ENCODE measurements around the gene SHISA9.

- no peak for TF ChIP-seq POLR2A (IDR thresholded peaks at IDR 0.05)
- no peak for TF ChIP-seq EP300 (IDR thresholded peaks at IDR 0.05)
Observed at GRCh38 chr16:13076878-13077277, 175.5 kb downstream of the SHISA9 start.

Measured in stomach (tissue), 4 donors.